ENCODE data around the gene CA9. TPM values are rescaled to one million over a fixed set of nuclear protein-coding genes. Genes with fewer than 3 reads are reported as not detected.

The CA9 gene
- total and polyA plus RNA-seq, 2 experiments from 2014 or later = 1.1 TPM; not detected in 1

DNA sequence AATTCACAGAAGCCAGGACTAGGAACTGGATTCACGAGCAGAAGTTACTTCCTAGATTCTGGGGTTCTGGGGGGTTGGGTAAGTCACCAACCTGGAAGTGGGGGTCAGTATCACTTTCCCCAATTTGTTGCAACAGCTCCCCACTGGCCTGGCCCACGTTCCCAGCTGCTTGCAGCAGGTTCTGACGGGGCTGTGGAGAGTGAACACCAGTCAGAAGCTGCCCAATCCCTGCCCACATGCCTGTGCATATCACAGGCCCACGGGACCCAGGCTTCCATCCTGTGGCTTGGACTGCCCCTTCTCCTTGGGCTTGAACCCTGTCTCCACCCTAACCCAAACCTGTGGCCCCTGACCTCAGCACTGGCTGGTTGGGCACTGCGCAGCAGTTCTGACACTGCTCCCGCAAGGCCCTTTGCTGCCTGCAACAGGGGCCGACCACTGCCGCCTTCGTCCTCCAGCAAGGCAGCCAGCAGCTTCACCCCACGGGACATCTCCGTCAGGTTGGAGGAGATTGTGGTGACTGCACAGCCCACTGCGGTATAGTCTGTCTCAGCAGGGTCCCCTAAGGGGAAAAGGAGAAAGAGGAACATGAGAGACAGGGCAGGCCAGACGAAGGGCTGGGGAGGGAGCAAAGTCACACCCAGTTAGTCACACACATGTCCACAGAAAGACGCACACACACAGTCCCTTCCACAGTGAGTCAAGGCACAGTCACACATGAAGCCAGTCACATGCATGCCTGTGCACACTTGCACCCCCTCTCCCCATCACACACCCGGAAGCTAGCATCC lies 45.2 kb downstream of the CA9 start:
- Mint-ChIP-seq H3K4me3 (no peak overlapping the region), H3K9me3 (no peaks in the 10 kb centered on the region), H3K4me1 (peaks cover 4% of the 10 kb centered on the region; the same call in 1 of the 3 replicates), H3K27ac (no peak overlapping the region), H3K27me3 (ENCODE audit: insufficient read depth, low read depth, poor library complexity) (no peaks in the 10 kb centered on the region), H3K36me3 (ENCODE audit: low read depth) (peaks cover 90% of the 10 kb centered on the region)
- Histone ChIP-seq H3K4me2 (no peak overlapping the region), H3K27me3 (ENCODE audit: insufficient read depth) (no peaks in the 10 kb centered on the region), H3K4me1 (ENCODE audit: insufficient read depth) (no peaks in the 10 kb centered on the region), H3K4me3 (no peak overlapping the region), H3F3A (replicated peaks; ENCODE audit: low read depth) (no peaks in the 10 kb centered on the region), H4K20me1 (replicated peaks; ENCODE audit: insufficient read depth) (no peaks in the 10 kb centered on the region; the same call in 1 of the 2 replicates), H3K79me2 (replicated peaks; ENCODE audit: insufficient read depth) (no peaks in the 10 kb centered on the region), H3K27ac (ENCODE audit: low read depth) (no peak overlapping the region), H2AFZ (no peak overlapping the region), H3K36me3 (ENCODE audit: insufficient read depth) (peaks cover 51% of the 10 kb centered on the region), H3K9me2 (ENCODE audit: insufficient read depth) (no peaks in the 10 kb centered on the region)
- DNase-seq (ENCODE audit: low spot score) (no peak), ATAC-seq (no peak)
- TF ChIP-seq CREB1 (CRISPR knock-in tag; IDR thresholded peaks at IDR 0.05; ENCODE audit: low read depth) (no peak), JUNB (IDR thresholded peaks at IDR 0.05; ENCODE audit: unreplicated experiment) (no peak), CTCF (conservative IDR thresholded peaks at IDR 0.05; ENCODE audit: low read depth in 2 of 2) (no peak), NANOG (IDR thresholded peaks at IDR 0.05; ENCODE audit: borderline replicate concordance) (no peak), ZNF114 (CRISPR knock-in tag; IDR thresholded peaks at IDR 0.05) (no peak), EZH2 (IDR thresholded peaks at IDR 0.05; ENCODE audit: low read depth, unreplicated experiment) (no peak), ZNF331 (CRISPR knock-in tag; IDR thresholded peaks at IDR 0.05; ENCODE audit: low read depth) (no peak), EZH2phosphoT487 (IDR thresholded peaks at IDR 0.05; ENCODE audit: unreplicated experiment) (no peak), ZNF462 (CRISPR knock-in tag; IDR thresholded peaks at IDR 0.05) (no peak), STAT1 (IDR thresholded peaks at IDR 0.05; ENCODE audit: unreplicated experiment) (no peak), POLR2AphosphoS5 (IDR thresholded peaks at IDR 0.05; ENCODE audit: low read depth) (no peak), REST (IDR thresholded peaks at IDR 0.05; ENCODE audit: unreplicated experiment) (no peak)
- TF ChIP-seq, protein P1, sequence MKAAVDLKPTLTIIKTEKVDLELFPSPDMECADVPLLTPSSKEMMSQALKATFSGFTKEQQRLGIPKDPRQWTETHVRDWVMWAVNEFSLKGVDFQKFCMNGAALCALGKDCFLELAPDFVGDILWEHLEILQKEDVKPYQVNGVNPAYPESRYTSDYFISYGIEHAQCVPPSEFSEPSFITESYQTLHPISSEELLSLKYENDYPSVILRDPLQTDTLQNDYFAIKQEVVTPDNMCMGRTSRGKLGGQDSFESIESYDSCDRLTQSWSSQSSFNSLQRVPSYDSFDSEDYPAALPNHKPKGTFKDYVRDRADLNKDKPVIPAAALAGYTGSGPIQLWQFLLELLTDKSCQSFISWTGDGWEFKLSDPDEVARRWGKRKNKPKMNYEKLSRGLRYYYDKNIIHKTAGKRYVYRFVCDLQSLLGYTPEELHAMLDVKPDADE (IDR thresholded peaks at IDR 0.05) = no peak
